Testis (tissue), 2 donors: ENCODE measurements around the gene C1S.

Source experiments
- CTCF ChIP-seq, 3 experiments: fragments of 450-650 bp in 2 of 3; fragments of 200-600 bp in 1 of 3; sonication (generic) in 1 of 3; IDR thresholded peaks; one replicate each; pipeline ENCODE4 v1.5.1; 2016 to 2019; ENCODE audit warnings: antibody characterized with exemption in 3 of 3, mild to moderate bottlenecking in 2 of 3, moderate library complexity in 1 of 3
- POLR2A ChIP-seq: fragments of 450-650 bp; IDR thresholded peaks from one replicate; pipeline ENCODE4 v1.6.1; 2017; ENCODE audit warnings: antibody characterized with exemption, mild to moderate bottlenecking, moderate library complexity

GRCh38 chr12:7103837-7104584 is 43.5 kb downstream of the C1S start:
- TF ChIP-seq CTCF (IDR thresholded peaks at IDR 0.05) (no peak), POLR2A (no peak)
